GM12878 (cell line): ENCODE results near the gene DCBLD1. TPM values are rescaled to one million over a fixed set of nuclear protein-coding genes. Genes with fewer than 3 reads are reported as not detected.

Experiments
- ATAC-seq: fragments of 200-7000 bp; cut with Tn5 transposase; 3 replicates; pipeline ENCODE4 v1.9.1; 2020; ENCODE audit warnings: mild to moderate bottlenecking, moderate library complexity
- BruUV-seq: library from RNA; stranded (reverse); fragments of 400-500 nt; replicated peaks from 2 replicates; lab custom pipeline; 2021; lab: Mats Ljungman, UMichigan
- CTCF ChIA-PET: fragments of 300-600 bp; sonication (Branson Sonifier 250); formaldehyde crosslinking; extraction: SDS; loops from one replicate; lab custom pipeline; 2021; ENCODE audit warnings: inconsistent platforms; lab: Yijun Ruan, JAX
- POLR2A ChIA-PET: fragments of 350-600 bp; formaldehyde crosslinking; extraction: SDS; loops from one replicate; lab custom pipeline; 2021; ENCODE audit warnings: inconsistent platforms; lab: Charles Lee
- RAD21 ChIA-PET: fragments of 300-600 bp; sonication (Branson Sonifier 250); formaldehyde crosslinking; loops from one replicate; lab custom pipeline; 2023; ENCODE audit warnings: antibody characterized with exemption; ENCODE audit not compliant: unreplicated experiment; lab: Charles Lee
- SMC1A ChIA-PET: fragments of 300-600 bp; sonication (Branson Sonifier 250); formaldehyde crosslinking; loops from one replicate; lab custom pipeline; 2023; ENCODE audit not compliant: unreplicated experiment, uncharacterized antibody; lab: Charles Lee
- DNase-seq: peaks from one replicate; pipeline ENCODE4 v3.0.0-alpha.2; 2011; ENCODE audit warnings: low read depth, low spot score
- FAIRE-seq: peaks from 3 replicates; lab custom pipeline; 2011; peaks lifted over from hg19 to GRCh38; lab: Jason Lieb, UNC
- H2AFZ ChIP-seq: 2 replicates; pipeline ENCODE4 v1.6.0; 2011; ENCODE audit warnings: low read depth, low read length, control low read depth; ENCODE audit not compliant: control insufficient read depth
- H3K27ac ChIP-seq: 2 replicates; pipeline ENCODE4 v1.5.1; 2011; ENCODE audit warnings: control low read depth; ENCODE audit not compliant: control insufficient read depth, insufficient read depth
- H3K27me3 ChIP-seq, 2 experiments: replicated peaks in 1 of 2; 2 replicates each; pipeline versions ENCODE4 v1.6.0 to v1.6.1; 2011; ENCODE audit warnings: low read length in 1 of 2; ENCODE audit not compliant: control insufficient read depth in 2 of 2, insufficient read depth in 2 of 2
- H3K36me3 ChIP-seq, 2 experiments: 2 replicates each; pipeline ENCODE4 v1.5.1; 2011; ENCODE audit warnings: low read length in 1 of 2; ENCODE audit not compliant: control insufficient read depth in 2 of 2, insufficient read depth in 2 of 2
- H3K4me1 ChIP-seq: 2 replicates; pipeline ENCODE4 v1.6.1; 2011; ENCODE audit warnings: mild to moderate bottlenecking, low read length, moderate library complexity, mixed read lengths; ENCODE audit not compliant: control insufficient read depth, insufficient read depth
- H3K4me2 ChIP-seq: 2 replicates; pipeline ENCODE4 v1.6.0; 2011; ENCODE audit warnings: control low read depth; ENCODE audit not compliant: control insufficient read depth, insufficient read depth
- H3K4me3 ChIP-seq: fragments of 200-600 bp; sonication (generic); 2 replicates; pipeline ENCODE4 v1.5.1; 2016
- H3K79me2 ChIP-seq: 2 replicates; pipeline ENCODE4 v1.6.0; 2011; ENCODE audit warnings: low read length; ENCODE audit not compliant: control insufficient read depth, insufficient read depth
- H3K9ac ChIP-seq: 2 replicates; pipeline ENCODE4 v1.8.0; 2011; ENCODE audit warnings: low read length, control low read depth, mixed read lengths; ENCODE audit not compliant: control insufficient read depth, insufficient read depth
- H3K9me3 ChIP-seq: replicated peaks from 3 replicates; pipeline ENCODE4 v1.5.1; 2011; ENCODE audit warnings: mild to moderate bottlenecking, low read length; ENCODE audit not compliant: control insufficient read depth, insufficient read depth
- H4K20me1 ChIP-seq: 2 replicates; pipeline ENCODE4 v1.6.0; 2011; ENCODE audit not compliant: control insufficient read depth, insufficient read depth
- CBX3 ChIP-seq: fragments of 200-600 bp; sonication (generic); IDR thresholded peaks from 2 replicates; pipeline ENCODE4 v1.6.1; 2016; ENCODE audit warnings: low read depth, borderline replicate concordance
- CREB1 ChIP-seq: IDR thresholded peaks from 2 replicates; pipeline ENCODE4 v1.6.1; 2012; ENCODE audit warnings: low read depth, mild to moderate bottlenecking, inconsistent platforms
- HDAC6 ChIP-seq: fragments of 200-600 bp; sonication (generic); IDR thresholded peaks from one replicate; pipeline ENCODE4 v1.8.0; 2017; ENCODE audit warnings: antibody characterized with exemption; ENCODE audit not compliant: unreplicated experiment
- IKZF2 ChIP-seq, 2 experiments: fragments of 450-650 bp; IDR thresholded peaks; 2 replicates each; pipeline ENCODE4 v1.6.1; 2017; ENCODE audit warnings: mild to moderate bottlenecking in 2 of 2, moderate library complexity in 2 of 2
- JUND ChIP-seq: IDR thresholded peaks from 2 replicates; pipeline ENCODE4 v1.6.1; 2012; ENCODE audit warnings: low read depth, mild to moderate bottlenecking, low read length, improper control_type of control experiment, moderate library complexity
- NKRF ChIP-seq: fragments of 450-650 bp; conservative IDR thresholded peaks from 2 replicates; pipeline ENCODE4 v1.6.1; 2017; ENCODE audit warnings: mild to moderate bottlenecking, moderate library complexity
- TARDBP ChIP-seq: IDR thresholded peaks from 2 replicates; pipeline ENCODE4 v1.6.1; 2016; ENCODE audit warnings: borderline replicate concordance
- YY1 ChIP-seq: IDR thresholded peaks from 2 replicates; pipeline ENCODE4 v1.6.1; 2011; ENCODE audit warnings: low read depth, mild to moderate bottlenecking, low read length
- ZBTB4 ChIP-seq: fragments of 450-650 bp; formaldehyde crosslinking; IDR thresholded peaks from 2 replicates; pipeline ENCODE4 v1.4.0; 2022; ENCODE audit warnings: mild to moderate bottlenecking, moderate library complexity
- WGBS: methylation state at CpG from one replicate; pipeline ENCODE4 v1.1.6; 2016; ENCODE audit warnings: low lambda C conversion rate; ENCODE audit not compliant: insufficient replicate concordance, insufficient coverage; ENCODE audit errors: missing lambda C conversion rate; 5-methylcytosine and 5-hydroxymethylcytosine counted together
- in situ Hi-C: fragments of 300-500 bp; cut with MboI; formaldehyde crosslinking; loops from 9 replicates; pipeline ENCODE4 v1.14.3; 2018; ENCODE audit warnings: mixed read lengths
- intact Hi-C: fragments of 100-400 bp; cut with micrococcal nuclease; formaldehyde crosslinking; loops from one replicate; pipeline ENCODE4 v1.14.2; 2022; ENCODE audit not compliant: unreplicated experiment
- polyA plus RNA-seq, 11 experiments: library from polyadenylated mRNA; depleted of rRNA in 4 of 11; unstranded in 6 of 11; stranded (reverse) in 5 of 11; fragments of >200 nt; fragmentation: Nextera tagmentation in 4 of 11; fragmentation: Illumina TruSeq in 1 of 11; extraction: Ambion mirVana in 4 of 11; extraction: Trizol in 1 of 11; gene quantifications; 1 replicate in 1 of 11; 2 replicates in 10 of 11; pipeline versions ENCODE4 v1.2.1 to v1.2.3, GENCODE V29; 2011 to 2016; ENCODE audit warnings: inconsistent platforms in 2 of 11, missing spikeins in 2 of 11, low read depth in 1 of 11
- total RNA-seq, 4 experiments: library from RNA; depleted of rRNA in 3 of 4; stranded (reverse); fragments of >200 nt in 3 of 4; fragmentation: Illumina TruSeq in 1 of 4; extraction: Trizol in 1 of 4; gene quantifications; 2 replicates each; pipeline versions ENCODE4 v1.2.1 to v1.2.3, GENCODE V29; 2013 to 2021
- TF ChIP-seq, protein P1 (sequence below): fragments of 450-650 bp; formaldehyde crosslinking; IDR thresholded peaks from 2 replicates; pipeline ENCODE4 v1.4.0; 2020; ENCODE audit warnings: mild to moderate bottlenecking, moderate library complexity

The DCBLD1 gene
- total and polyA plus RNA-seq, 10 of the 15 experiments (the other 5 are each of a cell fraction or from before 2014, with no cell fraction given), result 0.92 to 9.2 (median 8.3) TPM

GRCh38 chr6:117469791-117470190, 12.7 kb upstream of the DCBLD1 start (continued):
- TF ChIP-seq CREB1, result no peak
- no peak for TF ChIP-seq TARDBP
- TF ChIP-seq IKZF2 (IDR thresholded peaks at IDR 0.05), result no peak
- TF ChIP-seq, all 136 proteins: peak for 0

DNA sequence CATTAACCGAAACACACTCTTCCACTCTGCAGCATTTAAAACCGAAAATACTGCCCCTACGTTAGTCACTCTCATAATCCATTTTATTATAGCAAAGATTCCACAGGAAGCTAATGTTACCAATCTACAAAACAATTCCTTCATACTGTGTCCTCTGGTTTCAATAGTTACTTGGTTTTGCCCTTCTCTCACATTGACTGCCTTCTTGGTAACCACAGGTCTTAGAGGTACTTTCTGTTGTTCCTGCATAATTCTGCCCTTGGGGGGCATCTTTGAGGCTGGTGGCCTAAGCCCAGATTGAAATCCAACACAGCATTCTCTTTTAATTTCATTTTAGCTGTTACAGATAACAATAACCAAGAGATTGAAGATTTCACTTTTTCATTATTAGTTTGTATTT, 9.8 kb upstream of the DCBLD1 start:
- no peak for ATAC-seq
- RAD21 ChIA-PET, result no interaction called here
- Histone ChIP-seq H3K27me3 (no peaks in the 10 kb centered on the region), H3K4me2 (no peak overlapping the region), H2AFZ (no peak overlapping the region), H4K20me1 (no peaks in the 10 kb centered on the region), H3K36me3 (no peaks in the 10 kb centered on the region), H3K9ac (no peak overlapping the region), H3K27ac (no peak overlapping the region), H3K4me1 (0 out of 2 replicates have a peak, but pooled peaks cover under 1% of the 10 kb centered on the region), H3K4me3 (no peak overlapping the region), H3K9me3 (no peaks in the 10 kb centered on the region), H3K79me2 (no peaks in the 10 kb centered on the region)
- no peak for TF ChIP-seq ZBTB4 (CRISPR knock-in tag)
- TF ChIP-seq NKRF, result no peak
- no peak for TF ChIP-seq YY1
- no peak for TF ChIP-seq CBX3
- no peak for TF ChIP-seq JUND
- TF ChIP-seq, protein P1, sequence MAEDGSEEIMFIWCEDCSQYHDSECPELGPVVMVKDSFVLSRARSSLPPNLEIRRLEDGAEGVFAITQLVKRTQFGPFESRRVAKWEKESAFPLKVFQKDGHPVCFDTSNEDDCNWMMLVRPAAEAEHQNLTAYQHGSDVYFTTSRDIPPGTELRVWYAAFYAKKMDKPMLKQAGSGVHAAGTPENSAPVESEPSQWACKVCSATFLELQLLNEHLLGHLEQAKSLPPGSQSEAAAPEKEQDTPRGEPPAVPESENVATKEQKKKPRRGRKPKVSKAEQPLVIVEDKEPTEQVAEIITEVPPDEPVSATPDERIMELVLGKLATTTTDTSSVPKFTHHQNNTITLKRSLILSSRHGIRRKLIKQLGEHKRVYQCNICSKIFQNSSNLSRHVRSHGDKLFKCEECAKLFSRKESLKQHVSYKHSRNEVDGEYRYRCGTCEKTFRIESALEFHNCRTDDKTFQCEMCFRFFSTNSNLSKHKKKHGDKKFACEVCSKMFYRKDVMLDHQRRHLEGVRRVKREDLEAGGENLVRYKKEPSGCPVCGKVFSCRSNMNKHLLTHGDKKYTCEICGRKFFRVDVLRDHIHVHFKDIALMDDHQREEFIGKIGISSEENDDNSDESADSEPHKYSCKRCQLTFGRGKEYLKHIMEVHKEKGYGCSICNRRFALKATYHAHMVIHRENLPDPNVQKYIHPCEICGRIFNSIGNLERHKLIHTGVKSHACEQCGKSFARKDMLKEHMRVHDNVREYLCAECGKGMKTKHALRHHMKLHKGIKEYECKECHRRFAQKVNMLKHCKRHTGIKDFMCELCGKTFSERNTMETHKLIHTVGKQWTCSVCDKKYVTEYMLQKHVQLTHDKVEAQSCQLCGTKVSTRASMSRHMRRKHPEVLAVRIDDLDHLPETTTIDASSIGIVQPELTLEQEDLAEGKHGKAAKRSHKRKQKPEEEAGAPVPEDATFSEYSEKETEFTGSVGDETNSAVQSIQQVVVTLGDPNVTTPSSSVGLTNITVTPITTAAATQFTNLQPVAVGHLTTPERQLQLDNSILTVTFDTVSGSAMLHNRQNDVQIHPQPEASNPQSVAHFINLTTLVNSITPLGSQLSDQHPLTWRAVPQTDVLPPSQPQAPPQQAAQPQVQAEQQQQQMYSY (CRISPR knock-in tag), result no peak
- TF ChIP-seq HDAC6, result no peak
- intact Hi-C loops (no loop called here), in situ Hi-C loops (no loop called here)
- DNase-seq, result no peak
- no peak for FAIRE-seq
- POLR2A ChIA-PET, result no interaction called here
- CTCF ChIA-PET, result no interaction called here
- BruUV-seq, result no TSS peak
- 85% methylated on average over 3 of the region's 3 CpGs for WGBS
- SMC1A ChIA-PET, result interaction anchor here (1.2 kb wide), 1 partner anchor 15 kb away, joined by 3 read pairs; no protein-coding TSS in a partner anchor
